Right kidney (tissue), 9 donors: ENCODE results near the gene ZNF337.
"Not testable (repeated sequence)": the region's sequence is repeated elsewhere in the genome, so short reads cannot be mapped to it uniquely, and the experiment has no call there.

Source experiments
- DNase-seq: peaks from one replicate; pipeline ENCODE4 v3.0.0-alpha.2; 2016
- long read RNA-seq, 8 donors: transcript quantifications; one replicate each; lab custom pipeline, GENCODE V29; 2026

Gene ZNF337
- long read RNA-seq, donor 1, partial matches to known transcripts = 14 of 19 reads
- long read RNA-seq, donor 1, other reads (novel, unspliced or antisense) = 0 of 19 reads
- long read RNA-seq, donor 2, transcript ZNF337-201 (5 exons, 3,205 nt) = major isoform, 5 of 7 reads
- long read RNA-seq, donor 2, partial matches to known transcripts = 0 of 7 reads
- long read RNA-seq, donor 2, other reads (novel, unspliced or antisense) = 0 of 7 reads
- long read RNA-seq, donor 3, partial matches to known transcripts = 0 of 1 reads
- long read RNA-seq, donor 3, other reads (novel, unspliced or antisense) = 0 of 1 reads
- long read RNA-seq, donor 4, transcript ZNF337-201 (5 exons, 3,205 nt) = minor isoform, 5 of 12 reads
- long read RNA-seq, donor 4, transcript ZNF337-202 (4 exons, 3,613 nt) = major isoform, 7 of 12 reads
- long read RNA-seq, donor 4, partial matches to known transcripts = 0 of 12 reads
- long read RNA-seq, donor 4, other reads (novel, unspliced or antisense) = 0 of 12 reads
- long read RNA-seq, donor 5, partial matches to known transcripts = 0 of 4 reads
- long read RNA-seq, donor 5, other reads (novel, unspliced or antisense) = 0 of 4 reads
- long read RNA-seq, donor 6, transcript ZNF337-201 (5 exons, 3,205 nt) = major isoform, 5 of 7 reads
- long read RNA-seq, donor 6, partial matches to known transcripts = 0 of 7 reads
- long read RNA-seq, donor 6, other reads (novel, unspliced or antisense) = 0 of 7 reads
- long read RNA-seq, donor 7, partial matches to known transcripts = 13 of 16 reads
- long read RNA-seq, donor 7, other reads (novel, unspliced or antisense) = 0 of 16 reads
- long read RNA-seq, donor 8, transcript ZNF337-201 (5 exons, 3,205 nt) = major isoform, 5 of 9 reads
- long read RNA-seq, donor 8, partial matches to known transcripts = 0 of 9 reads
- long read RNA-seq, donor 8, other reads (novel, unspliced or antisense) = 0 of 9 reads

GRCh38 chr20:25696371-25697131 lies at the start of gene ZNF337:
TSS of gene ZNF337 (minus strand) at chr20:25696853. CDS start at chr20:25686417, 10,436 bp downstream.
- DNase-seq = peak; percentile 100

DNA sequence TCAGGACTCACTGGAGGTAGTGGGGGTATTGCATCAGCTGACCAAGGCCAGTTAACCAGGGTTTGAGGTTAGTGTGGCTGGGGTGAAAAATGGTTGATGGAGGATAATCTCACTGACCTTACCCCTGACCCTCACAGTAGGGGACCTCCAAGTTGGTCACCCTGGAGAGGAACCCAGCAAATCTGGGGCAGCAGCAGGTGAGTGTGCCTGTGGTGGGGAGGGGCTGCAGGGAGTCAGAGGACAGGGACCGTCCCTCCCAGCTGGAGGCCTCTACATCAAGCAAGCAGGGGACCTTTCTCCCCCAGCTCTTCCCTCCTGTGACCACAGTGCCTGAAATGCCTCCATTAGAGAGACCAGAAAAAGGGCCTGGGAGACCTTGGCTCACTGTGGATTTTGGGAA lies 49.1 kb upstream of the ZNF337 start:
- no peak for DNase-seq

GRCh38 chr20:25745100-25745499 lies 48.4 kb upstream of the ZNF337 start:
- DNase-seq = no peak

GRCh38 chr20:25744261-25744660 lies 47.6 kb upstream of the ZNF337 start:
- DNase-seq = no peak

DNA sequence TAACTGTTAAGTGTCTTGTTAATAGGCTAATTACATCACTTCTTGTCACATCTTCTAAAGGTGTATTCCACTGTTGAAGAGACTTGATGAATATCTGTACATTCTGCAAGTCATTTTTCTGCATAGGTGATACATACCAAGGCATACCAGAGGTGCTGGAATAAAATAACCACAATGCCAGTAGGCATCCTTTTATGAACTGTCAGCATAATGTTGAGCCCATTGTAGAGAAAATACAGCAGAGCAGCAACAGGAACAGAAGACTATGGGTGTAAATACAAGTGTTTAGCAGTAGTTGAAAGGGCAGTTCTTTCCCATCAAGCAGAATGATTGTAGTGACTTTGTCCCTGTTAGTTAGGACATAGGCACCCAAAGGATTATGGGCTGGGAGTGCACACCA lies 44.4 kb upstream of the ZNF337 start:
- no peak for DNase-seq

DNA sequence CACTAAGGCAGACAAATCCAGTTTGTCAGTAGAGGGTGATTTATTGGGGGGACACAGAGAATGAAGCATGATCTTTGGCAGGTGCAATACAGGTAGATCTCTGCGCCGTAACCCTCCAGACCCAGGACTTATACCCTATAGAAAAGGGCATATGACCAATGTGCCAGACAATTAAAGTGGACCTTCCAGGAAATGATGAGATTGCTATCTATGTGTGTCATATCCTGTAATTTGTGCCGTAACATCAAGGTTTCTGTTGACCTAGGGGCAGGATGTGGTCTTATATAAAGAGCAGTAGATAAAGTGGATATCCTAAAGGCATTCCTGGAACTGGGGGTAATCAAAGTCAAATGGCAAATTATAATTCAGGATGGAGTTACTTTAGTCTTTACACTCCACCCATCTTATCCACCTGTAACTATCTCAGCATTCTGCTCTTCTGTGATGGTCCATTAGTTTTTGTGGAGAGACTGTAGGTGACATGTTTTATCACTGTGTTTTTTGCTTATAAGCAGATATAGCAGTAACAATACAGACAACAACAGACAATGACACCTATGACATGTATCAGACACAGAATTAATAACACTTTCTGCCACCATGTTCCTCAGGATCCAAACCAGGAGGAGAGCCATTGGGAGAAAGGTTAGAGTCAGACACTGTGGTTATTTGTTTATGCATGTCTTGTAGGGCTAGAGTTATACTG lies 43.1 kb upstream of the ZNF337 start:
- no peak for DNase-seq

DNA sequence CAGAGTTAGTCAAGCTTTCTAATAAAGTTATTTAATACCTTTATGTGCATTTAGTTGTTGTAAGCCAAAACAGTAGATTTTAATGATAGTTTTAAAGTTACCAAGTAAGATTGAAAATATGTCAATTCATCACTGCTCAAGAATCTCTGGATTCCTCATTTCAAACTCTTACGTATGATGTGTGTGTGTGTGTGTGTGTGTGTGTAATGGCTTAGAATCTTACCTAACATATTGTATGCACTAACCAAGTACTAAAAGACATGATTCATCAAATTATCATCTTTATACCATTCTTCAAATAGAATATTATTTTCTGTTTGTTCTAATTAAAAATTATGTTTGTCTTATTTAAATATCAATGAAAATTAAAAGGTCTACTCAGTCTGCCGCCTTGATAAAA lies 41.5 kb upstream of the ZNF337 start:
- DNase-seq = no peak

GRCh38 chr20:25733903-25734302 lies 37.2 kb upstream of the ZNF337 start:
- DNase-seq = no peak

GRCh38 chr20:25730862-25731261 lies 34.2 kb upstream of the ZNF337 start:
- DNase-seq = no peak

GRCh38 chr20:25726357-25726756 lies 29.7 kb upstream of the ZNF337 start:
- no peak for DNase-seq

DNA sequence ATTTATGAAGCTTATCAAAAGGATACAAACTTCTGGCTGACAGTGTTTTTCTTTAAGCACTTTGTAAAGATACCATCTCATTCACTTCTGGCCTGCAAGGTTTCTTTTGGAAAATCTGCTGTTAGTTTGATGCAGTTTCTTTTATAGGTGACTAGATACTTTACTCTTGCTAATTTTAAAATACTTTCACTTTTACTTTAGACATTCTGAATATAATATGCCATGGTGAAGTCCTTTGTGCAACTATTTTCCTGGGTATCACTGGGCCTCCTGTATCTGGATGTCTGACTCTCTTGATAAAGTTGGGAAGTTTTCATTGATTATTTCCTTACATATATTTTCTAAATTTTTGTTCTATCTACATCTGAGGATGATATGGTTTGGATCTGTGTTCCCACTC lies 29.0 kb upstream of the ZNF337 start:
- DNase-seq = no peak

DNA sequence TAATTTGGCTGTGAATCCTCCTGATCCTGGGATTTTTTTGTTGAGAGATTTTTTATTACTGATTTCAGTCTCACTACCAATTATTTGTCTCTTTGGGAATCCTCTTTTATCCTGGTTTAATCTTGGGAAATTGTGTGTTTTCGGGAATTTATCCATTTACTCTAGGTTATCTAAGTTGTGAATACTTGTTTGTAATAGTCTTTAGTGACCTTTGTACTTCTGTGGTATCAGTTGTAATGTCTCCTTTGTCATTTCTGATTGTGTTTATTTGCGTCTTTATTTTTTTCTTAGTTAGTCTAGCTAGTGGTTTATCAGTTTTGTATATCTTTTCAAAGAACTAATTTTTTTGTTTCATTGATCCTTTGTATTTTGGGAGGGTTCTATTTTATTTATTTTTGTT lies 27.3 kb upstream of the ZNF337 start:
- DNase-seq = no peak

GRCh38 chr20:25720285-25720684 lies 23.6 kb upstream of the ZNF337 start:
- DNase-seq = no peak

DNA sequence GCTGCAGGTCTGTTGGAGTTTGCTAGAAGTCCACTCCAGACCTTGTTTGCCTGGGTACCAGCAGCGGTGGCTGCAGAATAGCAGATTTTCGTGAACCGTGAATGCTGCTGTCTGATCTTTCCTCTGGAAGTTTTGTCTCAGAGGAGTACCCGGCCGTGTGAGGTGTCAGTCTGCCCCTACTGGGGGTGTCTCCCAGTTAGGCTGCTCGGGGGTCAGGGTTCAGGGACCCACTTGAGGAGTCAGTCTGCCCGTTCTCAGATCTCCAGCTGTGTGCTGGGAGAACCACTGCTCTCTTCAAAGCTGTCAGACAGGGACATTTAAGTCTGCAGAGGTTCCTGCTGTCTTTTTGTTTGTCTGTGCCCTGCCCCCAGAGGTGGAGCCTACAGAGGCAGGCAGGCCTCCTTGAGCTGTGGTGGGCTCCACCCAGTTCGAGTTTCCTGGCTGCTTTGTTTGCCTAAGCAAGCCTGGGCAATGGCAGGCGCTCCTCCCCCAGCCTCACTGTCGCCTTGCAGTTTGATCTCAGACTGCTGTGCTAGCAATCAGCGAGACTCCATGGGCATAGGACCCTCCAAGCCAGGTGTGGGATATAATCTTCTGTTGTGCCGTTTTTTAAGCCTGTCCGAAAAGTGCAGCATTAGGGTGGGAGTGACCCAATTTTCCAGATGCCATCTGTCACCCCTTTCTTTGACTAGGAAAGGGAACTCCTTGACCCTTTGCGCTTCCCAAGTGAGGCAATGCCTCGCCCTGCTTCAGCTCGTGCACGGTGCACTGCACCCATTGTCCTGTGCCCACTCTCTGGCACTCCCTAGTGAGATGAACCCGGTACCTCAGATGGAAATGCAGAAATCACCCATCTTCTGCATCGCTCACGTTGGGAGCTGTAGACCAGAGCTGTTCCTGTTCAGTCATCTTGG lies 22.5 kb upstream of the ZNF337 start:
- not testable (repeated sequence) for DNase-seq

- no peak for DNase-seq
Observed at GRCh38 chr20:25707695-25708094, 11.0 kb upstream of the ZNF337 start.

DNA sequence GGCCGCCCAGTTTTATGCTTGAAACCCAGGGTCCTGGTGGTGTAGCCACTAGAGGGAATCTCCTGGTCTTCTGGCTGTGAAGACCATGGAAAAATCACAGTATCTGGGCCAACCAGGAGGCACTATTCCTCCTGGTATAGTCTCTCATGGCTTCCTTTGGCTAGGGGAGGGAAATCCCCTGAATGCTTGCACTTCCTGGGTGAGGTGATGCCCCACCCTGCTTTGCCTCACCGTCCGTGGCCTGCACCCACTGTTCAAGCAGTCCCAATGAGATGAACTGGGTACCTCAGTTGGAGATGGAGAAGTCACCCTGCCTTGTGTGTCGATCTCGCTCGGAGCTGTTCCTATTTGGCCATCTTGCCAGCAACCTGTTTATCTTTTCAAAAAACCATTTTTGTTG lies 10.1 kb upstream of the ZNF337 start:
- DNase-seq = no peak

GRCh38 chr20:25705830-25706351 lies 9.2 kb upstream of the ZNF337 start:
- no peak for DNase-seq

GRCh38 chr20:25704303-25704702 lies 7.7 kb upstream of the ZNF337 start:
- not testable (repeated sequence) for DNase-seq

DNA sequence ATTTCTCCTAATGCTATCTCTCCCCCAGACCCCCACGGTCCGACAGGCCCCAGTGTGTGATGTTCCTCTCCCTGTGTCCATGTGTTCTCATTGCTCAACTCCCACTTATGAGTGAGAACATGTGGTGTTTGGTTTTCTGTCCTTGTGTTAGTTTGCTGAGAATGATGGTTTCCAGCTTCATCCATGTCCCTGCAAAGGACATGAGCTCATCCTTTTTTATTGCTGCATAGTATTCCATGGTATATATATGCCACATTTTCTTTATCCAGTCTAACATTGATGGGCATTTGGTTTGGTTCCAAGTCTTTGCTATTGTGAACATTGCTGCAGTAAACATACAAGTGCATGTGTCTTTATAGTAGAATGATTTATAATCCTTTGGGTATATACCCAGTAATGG lies 4.2 kb upstream of the ZNF337 start:
- DNase-seq = not testable (repeated sequence)

- no peak for DNase-seq
Observed at GRCh38 chr20:25699914-25700313, 3.3 kb upstream of the ZNF337 start.

- no peak for DNase-seq
Observed at GRCh38 chr20:25697132-25697446, 436 bp upstream of the ZNF337 start.
